ENCODE data around the gene TGM1. TPM values are rescaled to one million over a fixed set of nuclear protein-coding genes. Genes with fewer than 3 reads are reported as not detected.
"Not testable (repeated sequence)": the region's sequence is repeated elsewhere in the genome, so short reads cannot be mapped to it uniquely, and the experiment has no call there.

TGM1 gene
- polyA plus RNA-seq, 10 donors = 0.82 to 3.9 (median 1.3) TPM

DNA sequence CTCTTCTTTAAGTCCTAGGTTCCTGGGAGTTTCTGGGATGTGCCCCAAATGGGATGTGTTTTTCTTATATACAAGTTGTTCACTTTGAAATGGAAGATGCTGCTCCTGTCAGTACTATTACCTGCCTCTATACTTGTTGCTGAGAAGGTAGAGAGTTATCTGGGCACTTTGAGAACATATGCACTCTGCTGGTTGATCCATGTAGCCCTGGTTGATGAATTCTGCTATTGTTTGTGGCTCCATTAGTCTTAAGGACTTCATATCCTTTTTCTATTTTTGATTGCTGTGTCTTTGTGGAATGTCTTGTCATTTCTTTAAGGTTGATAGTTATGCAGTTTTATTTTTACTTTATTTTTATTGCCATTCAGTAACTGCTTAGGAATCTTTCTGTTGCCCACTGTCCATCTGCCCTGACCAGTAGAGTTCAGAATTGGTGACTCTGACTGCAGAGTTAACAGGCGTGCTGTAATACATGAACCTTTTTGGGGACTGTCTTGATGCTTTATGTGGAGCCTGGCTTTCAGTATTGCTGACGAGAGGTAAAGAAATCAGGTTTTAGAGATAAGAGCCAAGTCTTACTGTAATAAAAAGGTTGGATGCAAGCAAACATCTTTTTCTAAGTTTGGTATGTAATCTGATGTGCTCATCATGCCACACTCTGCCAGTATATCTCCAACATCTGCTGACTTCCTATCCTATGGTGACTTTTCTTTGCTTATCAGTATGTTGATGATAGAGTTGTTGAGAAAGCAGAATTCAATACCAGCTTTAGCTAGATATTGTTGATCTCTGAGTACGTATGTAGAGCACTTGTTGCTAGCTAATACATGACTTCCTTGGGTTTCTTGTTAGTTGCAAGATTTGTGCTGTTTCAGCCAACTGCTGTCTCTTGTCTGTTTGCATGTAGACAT lies 28.6 kb downstream of the TGM1 start:
- DNase-seq = no peak

DNA sequence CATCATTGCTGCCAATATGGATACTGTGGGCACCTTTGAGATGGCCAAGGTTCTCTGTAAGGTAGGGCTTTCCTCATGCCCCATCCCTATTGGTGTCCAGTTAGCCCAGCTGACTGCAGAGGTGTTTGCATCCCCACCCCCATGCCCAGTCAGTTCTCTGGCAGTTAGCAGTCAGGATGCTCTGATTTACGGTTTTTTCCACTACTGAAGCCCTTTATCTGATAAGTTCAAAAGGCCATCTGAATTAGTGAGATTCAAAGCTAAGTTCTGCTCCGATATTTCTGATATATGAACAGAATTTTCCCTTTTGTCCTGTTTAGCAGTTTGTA lies 29.5 kb downstream of the TGM1 start:
- no peak for DNase-seq

GRCh38 chr14:24232645-24233537 lies 30.1 kb downstream of the TGM1 start, which contains the start of gene GMPR2:
Gene GMPR2 (plus strand): TSS chr14:24232929. CDS start chr14:24233254, 325 bp downstream.
- DNase-seq = no peak

GRCh38 chr14:24232121-24232644 lies 30.8 kb downstream of the TGM1 start, which contains the start of gene NEDD8:
Gene NEDD8 (minus strand): TSS chr14:24232367. CDS start chr14:24232267, 100 bp downstream.
- peak; percentile 91 to 97 (median 96) for DNase-seq

DNA sequence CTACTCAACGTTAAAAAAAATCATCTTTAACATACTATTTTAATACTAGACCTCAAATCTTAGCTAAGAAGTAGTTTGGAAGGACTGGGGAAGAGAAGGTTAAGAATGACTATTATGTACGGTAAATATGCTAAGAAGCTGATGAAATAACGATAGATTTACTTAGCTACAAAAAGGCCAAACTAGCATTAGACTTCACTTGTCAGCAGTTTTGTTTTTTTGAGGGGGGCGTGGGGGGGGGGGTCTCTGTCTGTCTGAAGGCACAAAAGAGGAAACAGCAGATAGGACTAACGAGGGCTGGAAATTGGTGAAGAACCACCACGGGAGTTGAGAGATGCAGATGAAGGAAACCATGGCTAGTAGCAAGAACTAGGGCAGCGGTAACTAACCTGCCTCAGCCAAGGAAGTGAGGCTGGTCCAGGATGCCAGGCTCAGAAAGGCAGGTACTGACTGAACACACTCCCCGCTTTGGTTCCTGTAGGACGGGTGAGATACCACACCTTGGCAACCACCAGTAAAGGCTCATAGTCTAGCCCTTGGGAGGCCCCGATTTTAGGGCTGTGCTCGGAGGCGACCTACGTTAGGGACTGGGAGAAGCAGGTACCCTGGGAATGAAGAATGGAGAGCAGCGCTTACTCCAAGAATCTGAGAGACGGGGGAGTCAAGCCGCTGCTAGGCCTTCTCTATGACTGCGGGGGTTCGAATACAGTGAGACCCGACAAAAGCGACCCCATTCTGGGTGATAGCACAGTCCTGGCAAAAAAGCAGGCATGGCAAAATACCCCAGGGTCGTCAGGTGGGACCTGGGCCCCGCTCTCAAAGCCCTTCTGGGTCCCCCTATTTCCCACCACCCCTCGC lies 31.5 kb downstream of the TGM1 start:
- peak in 1 of 3 donors; percentile 19 for DNase-seq

DNA sequence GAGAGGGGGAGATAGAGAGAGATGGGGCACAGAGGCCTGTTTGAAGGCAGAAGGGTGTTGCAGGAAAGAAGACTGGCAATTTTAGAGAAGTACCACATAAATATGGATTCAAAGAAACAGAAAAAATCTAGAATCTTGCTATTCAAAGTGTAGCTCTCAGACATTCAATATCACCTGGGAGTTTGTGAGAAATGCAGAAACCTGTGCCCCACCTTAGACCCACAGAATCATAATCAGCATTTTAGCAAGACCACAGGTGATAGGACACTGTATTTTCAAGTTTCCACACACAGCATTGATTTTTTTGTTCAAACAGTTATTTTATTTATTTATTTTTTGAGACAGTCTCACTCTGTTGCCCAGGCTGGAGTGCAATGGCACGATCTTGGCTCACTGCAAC lies 34.1 kb downstream of the TGM1 start:
- DNase-seq = no peak

DNA sequence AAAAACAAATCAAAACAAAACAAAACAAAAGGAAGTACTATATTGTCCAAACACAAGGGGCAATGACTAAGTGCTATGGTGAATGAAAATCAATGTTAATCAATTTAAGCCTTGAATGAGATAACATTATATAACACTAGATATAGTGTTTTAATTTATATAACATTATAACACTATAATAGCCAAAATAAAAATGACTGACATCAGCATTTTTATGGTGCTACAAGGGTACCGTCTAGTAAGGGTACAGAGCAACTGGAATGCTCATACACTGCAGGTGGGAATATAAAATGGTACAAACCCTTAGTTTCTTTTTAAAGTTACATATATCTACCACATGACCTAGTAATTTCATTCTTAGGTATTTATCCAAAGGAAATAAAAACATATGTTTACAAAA lies 36.5 kb downstream of the TGM1 start:
- no peak for DNase-seq

DNA sequence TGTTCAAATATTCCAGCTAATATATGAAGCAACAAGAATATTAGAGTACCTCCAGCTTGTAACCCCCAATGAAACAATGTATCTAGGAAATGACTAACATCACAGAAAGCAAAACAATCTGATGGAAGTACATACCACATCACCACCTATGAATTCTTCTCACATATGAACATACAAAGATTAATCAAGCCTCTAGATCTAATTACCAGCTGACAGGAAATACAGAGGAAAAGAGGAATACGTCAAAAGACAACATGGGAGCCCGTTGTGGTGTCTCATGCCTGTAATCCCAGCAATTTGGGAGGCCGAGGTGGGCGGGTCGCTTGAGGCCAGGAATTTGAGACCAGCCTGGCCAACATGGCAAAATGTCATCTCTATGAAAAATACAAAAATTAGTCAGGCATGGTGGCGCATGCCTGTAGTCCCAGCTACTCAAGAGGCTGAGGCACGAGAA lies 38.3 kb downstream of the TGM1 start:
- peak in 1 of 3 donors; percentile 77 for DNase-seq

DNA sequence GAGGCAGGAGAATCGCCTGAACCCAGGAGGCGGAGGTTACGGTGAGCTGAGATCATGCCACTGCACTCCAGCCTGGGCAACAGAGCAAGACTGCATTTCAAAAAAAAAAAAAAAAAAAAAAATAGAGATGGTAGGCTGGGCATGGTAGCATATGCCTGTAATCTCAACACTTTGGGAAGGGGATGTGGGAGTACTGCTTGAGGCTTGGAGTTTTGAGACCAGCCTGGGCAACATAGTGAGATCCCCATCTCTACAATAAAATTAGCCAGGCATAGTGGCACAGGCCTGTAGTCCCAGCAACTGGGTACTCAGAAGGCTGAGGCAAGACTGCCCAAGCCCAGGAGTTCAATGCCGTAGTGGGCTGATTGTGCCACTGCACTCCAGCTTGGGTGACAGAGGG lies 40.0 kb downstream of the TGM1 start:
- DNase-seq = not testable (repeated sequence)

DNA sequence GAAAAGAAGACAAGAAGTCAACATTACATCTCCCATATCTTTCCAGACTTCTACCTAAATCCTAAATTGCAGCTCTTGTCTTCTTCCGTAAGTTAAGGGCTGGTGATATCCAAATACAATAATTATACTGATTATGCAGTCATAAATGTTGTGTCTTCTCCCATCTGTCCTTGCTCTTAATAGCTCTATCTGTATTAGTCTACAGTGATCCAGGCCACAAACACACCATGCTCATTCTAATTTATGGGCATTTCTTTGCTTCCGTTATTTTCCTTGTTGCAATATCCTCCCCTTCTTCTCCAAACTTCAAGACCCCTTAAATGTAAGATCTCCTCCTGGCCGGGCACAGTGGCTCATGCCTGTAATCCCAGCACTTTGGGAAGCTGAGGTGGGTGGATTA lies 43.5 kb downstream of the TGM1 start:
- no peak for DNase-seq

- no peak for DNase-seq
Measured at GRCh38 chr14:24219080-24219479, 43.9 kb downstream of the TGM1 start.

- DNase-seq = not testable (repeated sequence)
Measured at GRCh38 chr14:24216876-24217275, 46.1 kb downstream of the TGM1 start.

GRCh38 chr14:24216345-24216699 lies 46.7 kb downstream of the TGM1 start:
- DNase-seq = no peak

DNA sequence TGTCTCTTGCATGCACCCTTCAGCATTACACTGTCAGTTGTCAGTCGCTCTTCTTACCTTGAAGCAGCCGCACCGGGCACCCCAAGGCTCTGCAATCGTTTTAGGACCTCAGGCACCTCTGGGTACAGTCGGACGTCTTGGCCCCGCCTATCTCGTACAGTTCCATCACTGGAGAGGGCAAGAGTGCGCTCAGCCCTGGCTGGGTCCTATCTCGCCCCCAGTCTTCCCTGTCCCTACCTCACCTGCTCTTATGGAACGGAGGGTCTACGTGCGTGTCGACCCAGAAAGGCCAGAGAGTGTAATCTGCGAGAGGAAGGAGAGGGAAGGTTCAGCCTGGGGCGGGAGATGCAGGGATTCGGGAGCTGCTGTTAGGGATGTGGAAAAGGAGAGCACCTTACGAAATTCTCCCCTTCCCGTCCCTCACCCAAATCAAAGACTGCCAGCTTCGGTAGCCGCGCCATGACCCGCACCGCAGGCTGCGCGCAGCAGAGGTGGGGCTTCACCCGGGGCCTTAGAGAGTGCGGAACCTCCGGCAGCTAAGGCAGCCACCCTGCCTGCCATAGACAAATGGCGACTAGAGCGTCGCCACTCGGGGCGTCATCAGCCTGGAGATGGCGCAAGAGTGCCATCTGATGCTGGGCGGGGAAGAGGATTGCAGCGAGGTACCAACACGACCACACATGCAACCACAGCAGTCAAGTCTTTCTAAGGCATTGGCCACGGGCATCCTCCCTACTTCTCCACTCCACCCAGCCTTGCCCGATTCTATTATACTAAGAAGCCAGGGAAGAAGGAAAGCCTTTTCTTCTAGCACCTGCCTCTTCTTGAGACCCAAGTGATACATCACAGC lies 47.3 kb downstream of the TGM1 start, which contains the start of gene MDP1:
MDP1 (minus strand) TSS at position 572 of the 850 bp plus-strand sequence; CDS start at position 461, 111 bp downstream.
- peak; percentile 85 to 95 (median 90) for DNase-seq

DNA sequence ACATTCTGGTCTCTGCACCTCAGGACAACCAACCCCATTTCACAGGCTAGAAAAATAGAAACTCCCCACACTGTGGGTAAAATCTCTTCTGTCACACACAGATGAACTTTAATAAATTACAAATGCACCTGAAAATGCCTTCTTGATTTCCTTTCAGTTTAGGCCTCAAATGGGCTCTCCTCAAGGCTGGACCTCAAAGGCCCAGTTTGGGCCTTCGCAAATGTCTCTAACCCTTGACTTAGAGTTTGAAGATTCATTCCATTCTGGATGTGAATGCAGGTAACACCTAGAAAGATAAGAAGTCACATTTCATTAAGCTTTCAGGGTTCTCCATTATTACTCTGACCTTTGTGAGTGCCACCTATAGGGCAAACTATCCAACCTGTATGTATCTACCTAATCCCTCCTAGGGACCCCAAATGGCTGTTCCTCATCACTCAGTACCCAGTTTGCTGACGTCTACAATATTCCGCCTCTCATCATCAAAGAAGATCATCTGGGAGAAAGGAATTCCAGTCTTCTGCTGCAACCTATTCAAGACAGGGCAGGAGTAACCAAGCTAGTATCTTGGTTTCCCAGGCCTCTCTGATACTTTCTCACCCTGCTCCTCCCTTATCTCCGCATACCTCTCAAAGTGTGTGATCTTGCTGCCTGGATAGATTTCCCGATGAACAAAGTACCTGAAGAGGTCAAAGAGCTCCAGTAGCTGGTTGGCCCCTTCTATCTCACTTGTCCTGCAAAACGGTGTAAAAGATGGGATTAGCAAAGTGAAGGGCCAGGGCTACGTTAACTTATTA lies 48.9 kb downstream of the TGM1 start:
- no peak for DNase-seq

DNA sequence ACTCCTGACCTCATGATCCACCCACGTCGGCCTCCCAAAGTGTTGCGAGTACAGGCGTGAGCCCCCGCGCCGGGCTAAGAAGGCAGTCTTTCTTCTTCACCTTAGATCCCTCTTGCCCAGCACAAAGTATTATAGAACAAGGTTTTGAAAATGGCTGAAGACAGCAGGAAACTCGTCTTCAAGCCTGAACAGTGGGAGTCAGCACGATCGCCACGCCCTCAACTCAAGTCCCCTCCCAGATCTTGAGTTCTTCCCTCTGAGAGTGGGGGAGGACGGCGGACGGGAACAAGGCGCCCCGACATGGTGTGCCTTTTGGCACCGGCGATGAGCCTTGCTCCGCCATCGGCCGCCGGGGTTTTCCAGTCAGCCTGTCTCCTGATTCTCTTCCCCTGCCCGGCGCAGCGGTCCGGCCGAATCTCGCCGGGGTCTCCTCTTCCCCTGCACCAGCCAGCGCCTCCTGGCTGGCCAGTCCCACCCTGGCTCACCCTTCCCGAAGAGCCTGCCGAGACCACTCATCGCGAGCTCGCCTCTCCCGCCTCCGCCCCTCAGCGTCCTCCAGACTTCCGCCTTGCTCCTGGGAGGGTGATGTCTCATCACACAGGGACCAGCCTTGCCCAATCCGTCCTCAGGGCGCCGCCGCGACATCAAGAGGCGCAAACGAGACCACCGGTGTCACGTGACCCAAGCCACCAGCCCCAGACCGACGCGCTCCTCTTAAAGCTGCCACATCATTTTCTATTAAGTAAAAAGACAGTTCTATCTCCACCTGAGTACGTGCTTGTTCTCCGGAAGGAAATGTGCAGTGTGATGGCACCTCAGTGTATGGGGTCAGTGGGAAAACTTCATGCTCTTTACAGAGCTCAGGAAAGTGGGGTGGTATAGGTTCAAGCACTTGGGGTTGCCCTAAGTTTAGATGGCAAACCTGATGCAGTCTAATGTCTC lies 49.8 kb downstream of the TGM1 start, which contains the start of gene CHMP4A:
CHMP4A (minus strand) TSS at position 565 of the 942 bp plus-strand sequence; CDS start at position 516, 49 bp downstream.
- peak; percentile 96 to 98 (median 98) for DNase-seq

DNA sequence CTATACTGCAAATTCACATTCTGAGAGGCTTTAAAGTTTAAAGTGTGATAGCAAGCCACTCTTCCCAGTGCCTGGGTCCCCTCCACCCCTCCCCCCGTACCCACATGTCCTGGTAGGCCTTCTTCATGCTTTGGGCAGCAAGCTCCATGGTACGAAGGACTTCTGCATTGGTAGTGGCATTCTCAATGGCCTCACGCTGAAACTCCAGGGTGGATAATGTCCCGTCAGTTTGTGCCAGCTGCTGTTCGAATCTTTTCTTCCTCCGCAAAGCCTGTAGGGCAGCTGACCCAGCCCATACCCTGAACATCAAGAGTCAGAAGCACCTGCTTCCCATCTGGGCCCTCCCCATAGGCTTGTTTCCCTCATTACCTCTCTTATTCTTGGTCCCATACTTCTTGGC lies 51.7 kb downstream of the TGM1 start:
- no peak for DNase-seq

GRCh38 chr14:24207625-24208024 lies 55.4 kb downstream of the TGM1 start:
- DNase-seq = no peak
